Calu3 (cell line): ENCODE results near the gene TRPC3. TPM values are rescaled to one million over a fixed set of nuclear protein-coding genes. Genes with fewer than 3 reads are reported as not detected.

Experiments
- BruUV-seq: library from RNA; stranded (reverse); fragments of 400-500 nt; replicated peaks from 2 replicates; lab custom pipeline; 2021; lab: Mats Ljungman, UMichigan
- CTCF ChIA-PET: fragments of 300-600 bp; sonication (Branson Sonifier 250); formaldehyde crosslinking; loops from one replicate; lab custom pipeline; 2022; ENCODE audit warnings: antibody characterized with exemption; lab: Charles Lee
- DNase-seq: peaks from one replicate; pipeline ENCODE4 v3.0.0; 2022
- H3K27ac Mint-ChIP-seq: one replicate; pipeline ENCODE4 v1.8.0; 2022; ENCODE audit warnings: mixed read lengths; ENCODE audit not compliant: unreplicated experiment
- H3K27me3 Mint-ChIP-seq: one replicate; pipeline ENCODE4 v1.8.0; 2022; ENCODE audit warnings: mixed read lengths; ENCODE audit not compliant: unreplicated experiment
- H3K36me3 Mint-ChIP-seq: one replicate; pipeline ENCODE4 v1.8.0; 2022; ENCODE audit warnings: mild to moderate bottlenecking, moderate library complexity, mixed read lengths; ENCODE audit not compliant: insufficient read depth, unreplicated experiment
- H3K4me1 Mint-ChIP-seq: one replicate; pipeline ENCODE4 v1.8.0; 2022; ENCODE audit warnings: mild to moderate bottlenecking, low read depth, mixed read lengths; ENCODE audit not compliant: unreplicated experiment
- H3K4me3 Mint-ChIP-seq: one replicate; pipeline ENCODE4 v1.8.0; 2022; ENCODE audit warnings: mild to moderate bottlenecking, low read depth, moderate library complexity, mixed read lengths; ENCODE audit not compliant: unreplicated experiment
- H3K9me3 Mint-ChIP-seq: one replicate; pipeline ENCODE4 v1.8.0; 2022; ENCODE audit warnings: low read depth, mixed read lengths; ENCODE audit not compliant: unreplicated experiment
- CTCF ChIP-seq: fragments of 200-600 bp; IDR thresholded peaks from one replicate; pipeline ENCODE4 v1.8.0; 2022; ENCODE audit warnings: antibody characterized with exemption; ENCODE audit not compliant: unreplicated experiment
- intact Hi-C: fragments of 100-400 bp; cut with micrococcal nuclease; formaldehyde crosslinking; loops from one replicate; pipeline ENCODE4 v1.10.0; 2022; ENCODE audit not compliant: unreplicated experiment
- total RNA-seq: library from RNA; stranded (reverse); gene quantifications from 2 replicates; pipeline ENCODE4 v1.2.3, GENCODE V29; 2022

The TRPC3 gene
- total RNA-seq, 1 experiment from 2014 or later, result not detected

DNA sequence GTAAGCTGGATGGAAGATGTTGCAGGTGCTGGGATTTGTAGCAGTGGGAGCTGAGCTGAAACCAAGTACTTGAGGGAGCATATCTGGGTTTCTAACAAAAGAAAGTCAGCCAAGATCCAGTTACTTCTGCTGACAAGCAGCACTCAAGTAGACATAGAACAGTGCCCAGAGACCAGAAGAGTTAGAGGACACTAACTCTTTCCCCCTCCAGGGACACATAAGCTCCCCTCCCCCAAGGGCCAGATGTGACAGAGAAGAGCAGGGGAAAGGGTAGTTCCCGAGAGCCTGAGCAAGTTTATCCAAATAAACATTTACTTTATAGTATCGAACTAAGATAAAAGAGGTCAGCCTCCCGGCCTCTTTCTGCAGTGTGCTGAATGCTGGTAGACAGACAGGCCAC is 12.2 kb downstream of the TRPC3 start:
- Mint-ChIP-seq H3K27ac (no peak overlapping the region), H3K36me3 (peaks cover 5% of the 10 kb centered on the region), H3K4me3 (no peak overlapping the region), H3K4me1 (peaks cover 8% of the 10 kb centered on the region), H3K27me3 (peaks cover 57% of the 10 kb centered on the region), H3K9me3 (no peaks in the 10 kb centered on the region)
- CTCF ChIA-PET, result no interaction called here
- intact Hi-C loops, result no loop called here
- TF ChIP-seq CTCF, result no peak
- no peak for DNase-seq
- BruUV-seq, result no TSS peak

DNA sequence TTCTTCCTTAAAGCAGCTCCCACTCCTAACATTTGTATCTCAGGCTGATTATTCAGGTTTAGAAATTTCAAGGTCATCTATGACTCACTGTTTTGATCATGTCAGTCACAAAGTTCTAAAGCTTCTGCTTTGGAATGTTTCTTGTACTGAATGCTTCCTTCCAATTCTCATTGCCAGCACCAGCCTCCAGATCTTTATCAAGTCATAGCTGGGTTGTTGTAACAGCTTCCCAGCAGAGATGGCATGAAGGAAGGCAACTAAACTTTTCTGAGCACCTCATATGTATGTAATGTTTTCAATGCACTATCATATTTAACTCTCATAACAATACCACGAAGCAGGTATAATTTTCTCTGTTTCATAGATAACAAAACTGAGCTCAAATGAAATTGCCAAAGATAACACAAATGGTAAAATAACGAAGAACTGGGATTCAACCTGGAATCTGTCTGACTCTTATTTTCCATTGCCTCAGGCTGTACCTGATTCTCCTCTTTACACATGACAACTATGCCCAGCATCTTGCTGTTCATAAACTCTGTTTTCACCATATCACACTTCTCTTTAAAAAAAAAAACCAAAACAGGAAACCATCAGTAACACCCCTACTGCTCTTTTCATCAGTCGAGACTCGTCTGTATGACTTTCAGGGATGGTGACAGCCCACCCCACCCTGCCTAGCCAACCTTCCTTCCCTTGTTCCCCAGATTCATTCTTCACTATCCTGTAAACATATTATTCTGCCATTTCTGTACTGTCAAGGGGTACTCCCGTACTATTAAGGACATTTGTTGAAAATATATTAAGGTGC is 13.4 kb downstream of the TRPC3 start:
- H3K27ac Mint-ChIP-seq, result no peak overlapping the region
- no peak for DNase-seq
- intact Hi-C loops, result no loop called here
- no peak for TF ChIP-seq CTCF
- H3K4me1 Mint-ChIP-seq, result peaks cover 8% of the 10 kb centered on the region
- CTCF ChIA-PET, result no interaction called here
- no peaks in the 10 kb centered on the region for H3K9me3 Mint-ChIP-seq
- H3K36me3 Mint-ChIP-seq, result peaks cover 5% of the 10 kb centered on the region
- no TSS peak for BruUV-seq
- no peak overlapping the region for H3K4me3 Mint-ChIP-seq
- H3K27me3 Mint-ChIP-seq, result peaks cover 57% of the 10 kb centered on the region

DNA sequence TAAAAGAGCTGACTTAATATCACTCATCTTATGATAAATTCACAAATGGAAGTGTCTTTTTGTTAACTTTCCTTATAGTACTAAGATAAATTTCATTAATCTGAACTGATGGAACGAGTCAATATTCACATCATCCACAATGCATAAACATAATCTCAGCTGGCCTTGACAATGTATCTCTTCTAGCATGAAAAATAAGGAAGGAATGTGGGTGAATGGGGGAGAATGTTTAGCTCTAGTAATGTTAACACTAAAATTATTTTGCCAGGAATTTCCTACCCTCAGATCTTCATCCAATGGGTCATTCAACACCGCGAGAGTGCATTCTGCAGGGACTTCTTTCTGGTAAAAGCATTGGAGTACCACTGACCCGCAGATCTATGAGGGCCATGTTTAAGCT is 15.8 kb downstream of the TRPC3 start:
- intact Hi-C loops, result no loop called here
- no peaks in the 10 kb centered on the region for H3K9me3 Mint-ChIP-seq
- DNase-seq, result no peak
- H3K4me3 Mint-ChIP-seq, result no peak overlapping the region
- H3K27me3 Mint-ChIP-seq, result peaks cover 36% of the 10 kb centered on the region
- TF ChIP-seq CTCF, result no peak
- CTCF ChIA-PET, result no interaction called here
- BruUV-seq, result no TSS peak
- peaks cover 8% of the 10 kb centered on the region for H3K4me1 Mint-ChIP-seq
- H3K27ac Mint-ChIP-seq, result no peak overlapping the region
- H3K36me3 Mint-ChIP-seq, result peaks cover 5% of the 10 kb centered on the region

GRCh38 chr4:121934635-121935034 is 17.2 kb downstream of the TRPC3 start:
- Mint-ChIP-seq H3K27ac (no peak overlapping the region), H3K9me3 (no peaks in the 10 kb centered on the region), H3K27me3 (peaks cover 22% of the 10 kb centered on the region), H3K36me3 (peaks cover 5% of the 10 kb centered on the region), H3K4me1 (peaks cover 8% of the 10 kb centered on the region), H3K4me3 (no peak overlapping the region)
- DNase-seq, result no peak
- CTCF ChIA-PET, result no interaction called here
- no TSS peak for BruUV-seq
- TF ChIP-seq CTCF, result no peak
- intact Hi-C loops, result no loop called here
